ENCODE results near the gene NRG2. TPM values are rescaled to one million over a fixed set of nuclear protein-coding genes. Genes with fewer than 3 reads are reported as not detected.

Gene NRG2
- total and polyA plus RNA-seq, 2 of the 4 experiments (the other 2 are of a cell fraction): 0.18 TPM; not detected in 1

GRCh38 chr5:139847091-139847490 lies 196.0 kb downstream of the NRG2 start:
- H3K4ac ChIP-seq (ENCODE audit: low read depth, low read length): no peak overlapping the region
- H4K8ac ChIP-seq (ENCODE audit: low read depth in 2 of 2, low read length in 2 of 2): no peak overlapping the region
- H2AFZ ChIP-seq (replicated peaks; ENCODE audit: low read length, poor library complexity): no peak overlapping the region
- no peak overlapping the region for H2BK120ac ChIP-seq (ENCODE audit: low read depth, low read length)
- H2AK9ac ChIP-seq (replicated peaks; ENCODE audit: low read depth, low read length, poor library complexity): no peak overlapping the region
- POLR2A ChIA-PET (ENCODE audit: unreplicated experiment): no interaction called here
- no peak overlapping the region for H2AK5ac ChIP-seq (ENCODE audit: low read depth, low read length)
- no peak overlapping the region for H3K9ac ChIP-seq (ENCODE audit: low read depth, low read length)
- CTCF ChIA-PET: no interaction called here
- no peak overlapping the region for H3K4me2 ChIP-seq (ENCODE audit: low read depth, low read length)
- no peak overlapping the region for H3K18ac ChIP-seq (ENCODE audit: low read depth, low read length)
- no peak overlapping the region for H4K5ac ChIP-seq (ENCODE audit: low read depth, low read length)
- no peaks in the 10 kb centered on the region; the same call in 1 of the 2 replicates for H4K20me1 ChIP-seq (ENCODE audit: insufficient read depth, low read length)
- TF ChIP-seq POLR2A (IDR thresholded peaks at IDR 0.05; ENCODE audit: low read depth, low read length): no peak
- no peak for TF ChIP-seq USF2 (IDR thresholded peaks at IDR 0.05; ENCODE audit: low read depth, low read length)
- TF ChIP-seq FOS (IDR thresholded peaks at IDR 0.05; ENCODE audit: low read depth, low read length): no peak
- no peak for TF ChIP-seq MAZ (IDR thresholded peaks at IDR 0.05; ENCODE audit: borderline replicate concordance, low read depth, low read length)
- TF ChIP-seq RCOR1 (IDR thresholded peaks at IDR 0.05; ENCODE audit: insufficient replicate concordance, low read length): no peak
- H3K23ac ChIP-seq (ENCODE audit: low read depth, low read length): no peak overlapping the region
- no peak overlapping the region for H3K14ac ChIP-seq (replicated peaks; ENCODE audit: low read depth, low read length)
- no peaks in the 10 kb centered on the region for H3K79me1 ChIP-seq (ENCODE audit: low read depth in 1 of 2, low read length in 2 of 2)
- ATAC-seq (ENCODE audit: low read depth) (no peak), DNase-seq (no peak)
- no peak overlapping the region for H2BK15ac ChIP-seq (ENCODE audit: low read depth, low read length)
- H3K9me1 ChIP-seq (ENCODE audit: insufficient read depth, low read length): no peaks in the 10 kb centered on the region
- dilution Hi-C loops (cut with HindIII; ENCODE audit: low sequenced_read_pairs, unreplicated experiment) (no loop called here), in situ Hi-C loops (cut with MboI; ENCODE audit: low sequenced_read_pairs) (no loop called here), intact Hi-C loops (cut with micrococcal nuclease) (loop anchor here (10.0 kb wide), 1 partner anchor 212 kb away; no protein-coding TSS in a partner anchor)
- H3K56ac ChIP-seq (ENCODE audit: extremely low read depth, insufficient read depth, low read length): no peak overlapping the region
- H3K27ac ChIP-seq (ENCODE audit: insufficient read depth, low read length): no peak overlapping the region
- 80% methylated on average over 2 of the region's 10 CpGs; no CpG with 5 or more reads in 1 of the 2 experiments for WGBS, 2 experiments (ENCODE audit: extremely low coverage in 2 of 2, insufficient read length in 1 of 2)
- H3K4me3 ChIP-seq (ENCODE audit: insufficient read depth, low read depth, low read length): no peak overlapping the region
- H3K36me3 ChIP-seq (ENCODE audit: control insufficient read depth, insufficient read depth, low read length): no peaks in the 10 kb centered on the region
- H4K91ac ChIP-seq (ENCODE audit: insufficient read depth, low read depth, low read length): no peak overlapping the region
- H3K9me3 ChIP-seq (ENCODE audit: control insufficient read depth, insufficient read depth, low read length): no peaks in the 10 kb centered on the region
- BruUV-seq (replicated peaks): no TSS peak
- no peak overlapping the region for H2BK20ac ChIP-seq (ENCODE audit: low read depth, low read length)
- H3K27me3 ChIP-seq (ENCODE audit: control insufficient read depth, insufficient read depth, low read length): peaks cover 64% of the 10 kb centered on the region
- no peak overlapping the region for H2BK5ac ChIP-seq (ENCODE audit: low read depth, low read length, poor library complexity, severe bottlenecking)
- H3K4me1 ChIP-seq (ENCODE audit: control insufficient read depth, insufficient read depth, low read length): no peaks in the 10 kb centered on the region

Measured in IMR-90 (cell line).